Naive thymus-derived CD4-positive, alpha-beta T cell (primary cell): ENCODE measurements around the gene NRCAM. TPM values are rescaled to one million over a fixed set of nuclear protein-coding genes. Genes with fewer than 3 reads are reported as not detected.

Source experiments
- ATAC-seq: fragments of 150-1000 bp; cut with Tn5 transposase; 2 replicates; pipeline ENCODE4 v1.10.0; 2021; ENCODE audit warnings: mild to moderate bottlenecking, moderate library complexity
- CTCF ChIA-PET: fragments of 350-600 bp; sonication (Branson Sonifier 250); formaldehyde crosslinking; loops from one replicate; lab custom pipeline; 2021; ENCODE audit warnings: antibody characterized with exemption; lab: Charles Lee
- POLR2A ChIA-PET: fragments of 350-600 bp; sonication (Branson Sonifier 250); formaldehyde crosslinking; loops from one replicate; lab custom pipeline; 2021; ENCODE audit warnings: antibody characterized with exemption, inconsistent platforms; lab: Charles Lee
- DNase-seq, 9 donors: peaks; one replicate each; pipeline versions ENCODE4 v3.0.0 to v3.0.0-alpha.2; 2020 to 2022; ENCODE audit warnings: mixed read lengths in 1 of 9
- H3K27ac ChIP-seq: one replicate; pipeline ENCODE4 v1.7.0; 2013; ENCODE audit warnings: mild to moderate bottlenecking, low read depth, low read length, moderate library complexity
- H3K27me3 ChIP-seq, 2 donors: one replicate each; pipeline ENCODE4 v1.7.0; 2013; ENCODE audit warnings: low read length in 2 of 2, mild to moderate bottlenecking in 2 of 2, moderate library complexity in 2 of 2; ENCODE audit not compliant: control insufficient read depth in 2 of 2, insufficient read depth in 2 of 2
- H3K36me3 ChIP-seq, 3 experiments: 1 replicate in 2 of 3; 2 replicates in 1 of 3; pipeline ENCODE4 v1.7.0; 2013; ENCODE audit warnings: low read length in 3 of 3, mild to moderate bottlenecking in 3 of 3, moderate library complexity in 1 of 3; ENCODE audit not compliant: insufficient read depth in 3 of 3, control insufficient read depth in 2 of 3
- H3K4me1 ChIP-seq, 2 donors: one replicate each; pipeline ENCODE4 v1.7.0; 2013; ENCODE audit warnings: low read length in 2 of 2, mild to moderate bottlenecking in 2 of 2, moderate library complexity in 1 of 2; ENCODE audit not compliant: control insufficient read depth in 2 of 2, insufficient read depth in 2 of 2
- H3K4me3 ChIP-seq: 2 replicates; pipeline ENCODE4 v1.7.0; 2013; ENCODE audit warnings: mild to moderate bottlenecking, low read length
- H3K9me3 ChIP-seq, 3 experiments: 1 replicate in 2 of 3; 2 replicates in 1 of 3; pipeline ENCODE4 v1.7.0; 2013; ENCODE audit warnings: low read length in 3 of 3; ENCODE audit not compliant: control insufficient read depth in 2 of 3
- H3K27ac Mint-ChIP-seq, 9 donors: one replicate each; pipeline ENCODE4 v1.8.0; 2020 to 2022; ENCODE audit warnings: mixed read lengths in 9 of 9, mild to moderate bottlenecking in 8 of 9, moderate library complexity in 5 of 9, inconsistent platforms in 2 of 9
- H3K27me3 Mint-ChIP-seq, 5 donors: one replicate each; pipeline ENCODE4 v1.8.0; 2021 to 2022; ENCODE audit warnings: mixed read lengths in 5 of 5, mild to moderate bottlenecking in 1 of 5
- H3K36me3 Mint-ChIP-seq, 5 donors: one replicate each; pipeline ENCODE4 v1.8.0; 2020 to 2022; ENCODE audit warnings: mixed read lengths in 5 of 5, mild to moderate bottlenecking in 3 of 5, inconsistent platforms in 1 of 5
- H3K4me1 Mint-ChIP-seq, 7 donors: one replicate each; pipeline ENCODE4 v1.8.0; 2020 to 2022; ENCODE audit warnings: mixed read lengths in 7 of 7, mild to moderate bottlenecking in 3 of 7, inconsistent platforms in 1 of 7
- H3K4me3 Mint-ChIP-seq, 10 donors: one replicate each; pipeline ENCODE4 v1.8.0; 2020 to 2022; ENCODE audit warnings: mild to moderate bottlenecking in 10 of 10, mixed read lengths in 10 of 10, moderate library complexity in 6 of 10, inconsistent platforms in 2 of 10
- H3K9me3 Mint-ChIP-seq, 11 donors: one replicate each; pipeline ENCODE4 v1.8.0; 2020 to 2022; ENCODE audit warnings: mixed read lengths in 11 of 11, mild to moderate bottlenecking in 4 of 11, inconsistent platforms in 1 of 11, moderate library complexity in 1 of 11
- intact Hi-C, 2 donors: fragments of 100-400 bp; cut with micrococcal nuclease; formaldehyde crosslinking; loops; one replicate each; pipeline ENCODE4 v1.15.1; 2023
- polyA plus RNA-seq, 2 donors: library from polyadenylated mRNA; unstranded; fragments of 300-500 nt; fragmentation: Illumina TruSeq; gene quantifications; one replicate each; pipeline ENCODE4 v1.2.3, GENCODE V29; 2021
- total RNA-seq, 6 experiments: library from RNA in 5 of 6; stranded (reverse) in 5 of 6; gene quantifications; 1 replicate in 5 of 6; 2 replicates in 1 of 6; pipeline ENCODE4 v1.2.3 and lab custom pipeline; 2021 to 2026

NRCAM gene
- total and polyA plus RNA-seq, 7 experiments from 2014 or later = 2.1 to 13.6 (median 6.4) TPM; not detected in 1

DNA sequence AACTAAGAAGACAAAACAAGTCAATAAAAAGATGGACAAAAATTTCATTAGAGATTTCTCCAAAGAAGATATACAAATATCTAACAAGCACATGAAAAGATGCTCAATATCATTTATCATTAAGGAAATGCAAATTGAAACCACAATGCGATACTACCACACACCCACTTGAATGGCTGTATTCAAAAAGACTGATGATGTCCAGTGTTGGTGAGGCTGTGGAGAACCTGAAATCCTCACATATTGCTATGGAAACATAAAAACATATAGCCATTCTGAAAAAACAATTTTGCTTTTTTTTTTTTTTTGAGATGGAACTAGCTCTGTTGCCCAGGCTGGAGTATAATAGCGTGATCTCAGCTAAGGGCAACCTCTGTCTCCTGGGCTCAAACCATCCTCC, 202.0 kb downstream of the NRCAM start:
- intact Hi-C loops = no loop called here
- Histone ChIP-seq H3K27ac (no peak overlapping the region), H3K4me3 (no peak overlapping the region), H3K36me3 (no peaks in the 10 kb centered on the region), H3K4me1 (no peaks in the 10 kb centered on the region), H3K9me3 (no peaks in the 10 kb centered on the region), H3K27me3 (no peaks in the 10 kb centered on the region)
- Mint-ChIP-seq H3K27me3 (no peaks in the 10 kb centered on the region), H3K4me1 (no peaks in the 10 kb centered on the region), H3K36me3 (peaks cover 0 to 8% (median 0%) of the 10 kb centered on the region in 5 donors), H3K9me3 (peaks cover 0 to 28% (median 3%) of the 10 kb centered on the region in 11 donors), H3K4me3 (no peak overlapping the region), H3K27ac (no peak overlapping the region)
- ATAC-seq (no peak), DNase-seq (no peak)
- CTCF ChIA-PET = interaction anchor here (0.5 kb wide), 1 partner anchor 81 kb away, joined by 3 read pairs; no protein-coding TSS in a partner anchor
- POLR2A ChIA-PET = no interaction called here

DNA sequence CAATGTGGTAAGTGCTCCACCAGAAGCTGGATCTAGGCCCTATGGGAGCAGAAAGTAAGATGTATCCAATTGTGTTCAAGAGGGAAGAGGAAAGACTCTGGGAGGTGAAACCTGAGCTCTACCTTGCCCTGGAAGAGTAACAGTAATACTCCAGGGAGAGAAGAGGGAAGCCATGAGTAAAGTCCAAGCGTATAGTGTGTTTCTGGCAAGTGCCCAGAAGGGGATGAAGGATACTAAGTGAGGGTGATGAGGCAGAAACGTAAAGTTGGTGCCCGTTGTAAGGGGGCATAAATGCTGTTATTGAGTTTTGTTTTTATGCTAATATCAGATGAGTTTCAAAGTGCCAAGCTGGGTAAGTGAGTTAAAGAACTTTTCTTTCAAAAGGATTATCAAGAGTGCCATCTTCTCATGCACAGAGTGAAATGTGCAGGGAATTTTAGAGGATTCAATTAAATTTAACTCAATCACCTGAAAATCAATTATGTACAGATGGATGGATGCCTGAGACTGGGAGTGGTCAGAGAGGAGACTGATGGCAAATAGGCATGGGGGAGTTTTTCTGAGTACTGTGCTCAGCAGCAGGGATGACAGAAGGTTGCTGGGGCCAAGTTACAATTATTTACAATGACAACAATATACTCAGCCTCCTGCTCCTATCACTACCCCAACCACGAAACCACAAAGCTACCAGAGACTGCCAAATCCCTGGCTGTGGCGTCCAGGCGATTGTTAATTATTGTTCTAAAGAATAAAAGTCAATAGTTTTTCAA, 202.8 kb downstream of the NRCAM start:
- intact Hi-C loops = no loop called here
- H3K4me1 Mint-ChIP-seq = no peaks in the 10 kb centered on the region

DNA sequence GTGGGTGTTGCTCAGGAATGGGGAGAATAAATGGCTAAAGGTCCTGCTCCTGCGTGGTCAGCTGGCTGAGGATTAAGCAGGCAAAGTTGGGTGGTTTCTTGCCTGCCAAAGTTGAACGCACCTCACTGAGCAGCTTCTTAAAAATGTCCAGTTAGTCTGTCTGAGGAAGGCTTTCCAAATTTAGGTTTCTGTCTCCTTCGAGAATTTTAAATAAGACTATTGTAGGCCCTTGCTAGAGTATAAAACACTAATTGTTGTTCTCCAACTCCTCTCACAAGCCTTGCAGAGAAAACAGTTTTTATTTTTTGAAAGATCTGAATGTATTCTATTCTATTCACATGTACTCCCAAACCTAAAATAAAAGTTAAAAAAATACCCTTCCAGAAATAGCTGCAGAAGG, 204.1 kb downstream of the NRCAM start:
- no peak overlapping the region for H3K27ac Mint-ChIP-seq
- H3K4me1 Mint-ChIP-seq = no peaks in the 10 kb centered on the region
- H3K27me3 Mint-ChIP-seq = peaks cover 0 to 5% (median 0%) of the 10 kb centered on the region in 5 donors
- CTCF ChIA-PET = no interaction called here
- no peak overlapping the region for H3K4me3 Mint-ChIP-seq
- Histone ChIP-seq H3K27ac (no peak overlapping the region), H3K9me3 (no peaks in the 10 kb centered on the region), H3K4me3 (no peak overlapping the region), H3K36me3 (no peaks in the 10 kb centered on the region), H3K27me3 (no peaks in the 10 kb centered on the region), H3K4me1 (no peaks in the 10 kb centered on the region)
- H3K36me3 Mint-ChIP-seq = peaks cover 0 to 7% (median 0%) of the 10 kb centered on the region in 5 donors
- ATAC-seq = no peak
- POLR2A ChIA-PET = no interaction called here
- peaks cover 0 to 18% (median 3%) of the 10 kb centered on the region in 11 donors for H3K9me3 Mint-ChIP-seq
- intact Hi-C loops = no loop called here
- no peak for DNase-seq

More for the DNA sequence above, 202.8 kb downstream of the NRCAM start:
- H3K4me3 ChIP-seq = no peak overlapping the region
- no peaks in the 10 kb centered on the region for H3K36me3 ChIP-seq
- H3K9me3 ChIP-seq = no peaks in the 10 kb centered on the region
- H3K36me3 Mint-ChIP-seq = peaks cover 0 to 8% (median 0%) of the 10 kb centered on the region in 5 donors
- ChIA-PET CTCF (interaction anchor here (0.6 kb wide), 1 partner anchor 48 kb away, joined by 3 read pairs; no protein-coding TSS in a partner anchor), POLR2A (no interaction called here)
- ATAC-seq (no peak), DNase-seq (no peak)
- H3K9me3 Mint-ChIP-seq = peaks cover 0 to 27% (median 3%) of the 10 kb centered on the region in 11 donors
- no peak overlapping the region for H3K27ac Mint-ChIP-seq
- H3K4me1 ChIP-seq = no peaks in the 10 kb centered on the region
- H3K27me3 ChIP-seq = no peaks in the 10 kb centered on the region
- H3K27ac ChIP-seq = no peak overlapping the region
- no peak overlapping the region for H3K4me3 Mint-ChIP-seq
- H3K27me3 Mint-ChIP-seq = peaks cover 0 to 5% (median 0%) of the 10 kb centered on the region in 5 donors

DNA sequence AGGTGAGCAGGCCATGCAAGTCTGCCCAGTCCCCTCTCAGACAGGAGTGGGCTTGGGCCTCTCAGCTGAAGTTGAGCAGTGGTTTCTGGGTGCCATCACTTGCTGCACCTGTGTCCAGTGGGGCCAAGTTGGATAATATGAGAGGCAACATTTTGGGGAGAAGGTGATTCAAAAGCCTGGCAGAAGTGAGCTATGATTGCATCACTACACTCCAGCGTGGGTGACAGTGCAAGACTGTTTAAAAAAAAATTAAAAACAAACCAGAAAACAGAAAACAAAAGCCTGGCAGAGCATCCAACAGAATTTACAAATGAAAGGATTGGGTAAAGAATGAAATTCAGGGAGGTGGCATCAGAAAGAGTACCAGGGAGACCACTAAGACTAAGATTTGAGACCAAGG, 204.5 kb downstream of the NRCAM start:
- Histone ChIP-seq H3K36me3 (no peaks in the 10 kb centered on the region), H3K27ac (no peak overlapping the region), H3K4me1 (no peaks in the 10 kb centered on the region), H3K27me3 (no peaks in the 10 kb centered on the region), H3K4me3 (no peak overlapping the region), H3K9me3 (no peaks in the 10 kb centered on the region)
- H3K27me3 Mint-ChIP-seq = peaks cover 0 to 5% (median 0%) of the 10 kb centered on the region in 5 donors
- H3K4me3 Mint-ChIP-seq = no peak overlapping the region
- CTCF ChIA-PET = no interaction called here
- H3K4me1 Mint-ChIP-seq = no peaks in the 10 kb centered on the region
- peaks cover 0 to 15% (median 2%) of the 10 kb centered on the region in 11 donors for H3K9me3 Mint-ChIP-seq
- peaks cover 0 to 7% (median 0%) of the 10 kb centered on the region in 5 donors for H3K36me3 Mint-ChIP-seq
- no peak for ATAC-seq
- no peak for DNase-seq
- intact Hi-C loops = no loop called here
- POLR2A ChIA-PET = no interaction called here
- H3K27ac Mint-ChIP-seq = no peak overlapping the region

DNA sequence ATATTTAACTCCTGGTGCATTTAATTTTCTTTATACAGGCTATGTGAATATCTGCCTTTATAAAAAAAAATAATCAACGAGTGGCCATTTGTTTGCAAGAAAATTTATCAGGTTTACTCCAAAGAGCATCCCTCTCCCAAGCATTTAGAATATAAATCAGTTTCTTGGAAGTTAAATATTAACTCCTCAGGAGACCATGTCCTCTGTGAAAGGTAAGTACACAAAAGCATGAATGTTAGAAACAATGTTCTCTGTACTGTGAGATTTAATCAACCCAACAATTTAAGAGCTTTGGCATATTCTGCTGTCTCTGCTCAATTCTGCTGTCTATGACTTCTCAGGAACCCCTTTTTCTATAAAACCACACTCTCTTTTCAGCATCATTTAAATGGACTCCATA, 206.8 kb downstream of the NRCAM start:
- peaks cover 0 to 6% (median 0%) of the 10 kb centered on the region in 11 donors for H3K9me3 Mint-ChIP-seq
- H3K27me3 Mint-ChIP-seq = peaks cover 0 to 10% (median 0%) of the 10 kb centered on the region in 5 donors
- POLR2A ChIA-PET = no interaction called here
- CTCF ChIA-PET = no interaction called here
- Histone ChIP-seq H3K27me3 (no peaks in the 10 kb centered on the region), H3K27ac (no peak overlapping the region), H3K9me3 (no peaks in the 10 kb centered on the region), H3K4me1 (no peaks in the 10 kb centered on the region), H3K4me3 (no peak overlapping the region), H3K36me3 (no peaks in the 10 kb centered on the region)
- ATAC-seq (no peak), DNase-seq (no peak)
- H3K4me3 Mint-ChIP-seq = no peak overlapping the region
- H3K36me3 Mint-ChIP-seq = peaks cover 0 to 3% (median 0%) of the 10 kb centered on the region in 5 donors
- no peak overlapping the region for H3K27ac Mint-ChIP-seq
- intact Hi-C loops = no loop called here
- H3K4me1 Mint-ChIP-seq = no peaks in the 10 kb centered on the region

DNA sequence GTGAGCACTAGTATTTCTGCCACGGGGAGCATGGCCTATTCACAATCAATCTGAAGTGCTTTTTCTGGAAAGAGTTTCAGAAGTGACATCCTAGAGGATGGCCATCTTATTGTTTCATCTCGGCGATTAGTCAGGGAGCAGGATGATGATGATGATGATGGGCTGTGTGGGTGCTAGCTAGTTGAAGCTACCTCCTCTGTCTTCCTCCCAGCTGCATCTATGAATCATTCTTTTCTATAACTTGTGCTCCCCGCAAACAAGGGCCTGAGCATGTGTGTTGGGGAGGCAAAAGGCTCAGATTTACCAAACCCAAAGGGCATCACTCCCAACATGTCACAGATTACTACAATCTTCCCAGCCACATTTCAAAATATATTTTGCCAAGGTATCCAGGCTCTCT, 207.4 kb downstream of the NRCAM start:
- Histone ChIP-seq H3K4me1 (no peaks in the 10 kb centered on the region), H3K27me3 (no peaks in the 10 kb centered on the region), H3K4me3 (no peak overlapping the region), H3K36me3 (no peaks in the 10 kb centered on the region), H3K9me3 (no peaks in the 10 kb centered on the region), H3K27ac (no peak overlapping the region)
- H3K36me3 Mint-ChIP-seq = peaks cover 0 to 3% (median 0%) of the 10 kb centered on the region in 5 donors
- intact Hi-C loops = no loop called here
- H3K4me3 Mint-ChIP-seq = no peak overlapping the region
- DNase-seq (no peak), ATAC-seq (no peak)
- peaks cover 0 to 5% (median 0%) of the 10 kb centered on the region in 11 donors for H3K9me3 Mint-ChIP-seq
- CTCF ChIA-PET = no interaction called here
- H3K27me3 Mint-ChIP-seq = peaks cover 0 to 10% (median 0%) of the 10 kb centered on the region in 5 donors
- POLR2A ChIA-PET = no interaction called here
- no peak overlapping the region for H3K27ac Mint-ChIP-seq
- H3K4me1 Mint-ChIP-seq = no peaks in the 10 kb centered on the region

DNA sequence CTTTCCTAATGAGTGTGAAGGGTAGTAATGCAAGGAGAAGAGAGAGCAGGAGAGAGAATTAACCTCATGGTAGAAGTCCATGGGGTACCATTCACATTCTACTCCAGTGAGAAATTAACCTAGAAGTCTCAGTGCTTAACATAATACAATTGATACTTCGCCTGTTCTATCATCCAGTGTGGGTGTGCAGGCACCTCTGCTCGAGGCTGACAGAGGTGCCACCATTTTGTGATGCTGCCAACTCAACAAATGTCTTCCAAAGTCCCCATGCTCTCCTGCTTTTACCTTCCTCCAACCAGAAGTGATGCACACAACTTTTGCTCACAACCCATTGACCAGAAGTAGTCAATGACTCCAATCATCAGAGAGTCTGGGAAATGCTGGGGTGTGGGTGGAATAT, 207.8 kb downstream of the NRCAM start:
- DNase-seq = no peak
- Histone ChIP-seq H3K9me3 (no peaks in the 10 kb centered on the region), H3K27me3 (no peaks in the 10 kb centered on the region), H3K4me3 (no peak overlapping the region), H3K36me3 (no peaks in the 10 kb centered on the region), H3K4me1 (no peaks in the 10 kb centered on the region), H3K27ac (no peak overlapping the region)
- ChIA-PET POLR2A (no interaction called here), CTCF (no interaction called here)
- Mint-ChIP-seq H3K36me3 (peaks cover 0 to 3% (median 0%) of the 10 kb centered on the region in 5 donors), H3K4me3 (no peak overlapping the region), H3K4me1 (no peaks in the 10 kb centered on the region), H3K27me3 (peaks cover 0 to 10% (median 0%) of the 10 kb centered on the region in 5 donors), H3K9me3 (peaks cover 0 to 5% (median 0%) of the 10 kb centered on the region in 11 donors), H3K27ac (no peak overlapping the region)
- no peak for ATAC-seq
- intact Hi-C loops = no loop called here
